ENCODE data around the gene ANKRD22.

GRCh38 chr10:88898727-88899126 lies 47.1 kb upstream of the ANKRD22 start:
- TF ChIP-seq CTCF (IDR thresholded peaks at IDR 0.05) (no peak), POLR2A (IDR thresholded peaks at IDR 0.05) (no peak), EP300 (IDR thresholded peaks at IDR 0.05) (no peak), POLR2AphosphoS5 (IDR thresholded peaks at IDR 0.05) (no peak)

All from upper lobe of left lung (tissue), 4 donors.